ENCODE data around the gene PKP4.
"Not testable (repeated sequence)": the region's sequence is repeated elsewhere in the genome, so short reads cannot be mapped to it uniquely, and the experiment has no call there.

The PKP4 gene

DNA sequence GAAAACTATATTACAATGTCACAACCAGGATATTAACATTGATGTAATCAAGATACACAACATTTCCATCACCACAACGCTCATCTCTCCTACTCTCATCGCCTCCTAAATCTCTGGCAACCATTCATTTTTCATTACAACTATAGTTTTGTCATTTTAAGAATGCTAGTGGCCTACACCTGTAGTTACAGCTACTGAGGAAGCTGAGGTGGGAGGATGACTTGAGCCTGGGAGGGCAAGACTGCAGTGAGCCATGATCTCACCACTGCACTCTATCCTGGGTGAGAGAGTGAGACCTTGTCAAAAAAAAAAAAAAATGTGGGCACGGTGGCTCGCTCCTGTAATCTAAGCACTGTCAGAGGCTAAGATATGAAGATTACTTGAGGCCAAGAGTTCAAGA lies 10.5 kb downstream of the PKP4 start:
- no peak for DNase-seq

DNA sequence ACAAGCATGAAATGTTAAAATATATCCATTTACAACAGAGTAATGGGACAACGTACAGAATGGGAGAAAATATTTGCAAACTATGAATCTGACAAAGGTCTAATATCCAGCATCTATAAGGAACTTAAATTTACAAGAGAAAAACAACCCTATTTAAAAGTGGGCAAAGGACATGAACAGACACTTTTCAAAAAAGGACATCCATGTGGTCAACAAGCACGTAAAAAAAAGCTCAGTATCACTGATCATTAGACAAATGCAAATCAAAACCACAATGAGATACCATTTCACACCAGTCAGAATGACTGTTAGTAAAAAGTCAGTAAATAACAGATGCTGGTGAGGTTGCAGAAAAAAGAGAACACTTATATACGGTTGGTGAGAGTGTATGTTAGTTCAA lies 16.1 kb downstream of the PKP4 start:
- DNase-seq, result not testable (repeated sequence)

DNA sequence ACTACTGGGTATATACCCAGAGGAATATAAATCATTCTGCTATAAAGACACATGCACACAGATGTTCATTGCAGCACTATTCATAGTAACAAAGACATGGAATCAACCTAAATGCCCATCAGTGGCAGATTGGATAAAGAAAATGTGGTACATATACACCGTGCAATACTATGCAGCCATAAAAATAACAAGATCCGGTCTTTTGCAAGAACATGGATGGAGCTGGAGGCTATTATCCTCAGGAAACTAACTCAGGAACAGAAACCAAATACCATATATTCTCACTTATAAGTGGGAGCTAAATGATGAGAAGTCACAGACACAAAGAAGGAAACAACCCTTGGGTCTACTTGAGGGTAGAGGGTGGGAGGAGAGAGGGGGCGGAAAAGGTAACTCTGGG lies 16.5 kb downstream of the PKP4 start:
- not testable (repeated sequence) for DNase-seq

DNA sequence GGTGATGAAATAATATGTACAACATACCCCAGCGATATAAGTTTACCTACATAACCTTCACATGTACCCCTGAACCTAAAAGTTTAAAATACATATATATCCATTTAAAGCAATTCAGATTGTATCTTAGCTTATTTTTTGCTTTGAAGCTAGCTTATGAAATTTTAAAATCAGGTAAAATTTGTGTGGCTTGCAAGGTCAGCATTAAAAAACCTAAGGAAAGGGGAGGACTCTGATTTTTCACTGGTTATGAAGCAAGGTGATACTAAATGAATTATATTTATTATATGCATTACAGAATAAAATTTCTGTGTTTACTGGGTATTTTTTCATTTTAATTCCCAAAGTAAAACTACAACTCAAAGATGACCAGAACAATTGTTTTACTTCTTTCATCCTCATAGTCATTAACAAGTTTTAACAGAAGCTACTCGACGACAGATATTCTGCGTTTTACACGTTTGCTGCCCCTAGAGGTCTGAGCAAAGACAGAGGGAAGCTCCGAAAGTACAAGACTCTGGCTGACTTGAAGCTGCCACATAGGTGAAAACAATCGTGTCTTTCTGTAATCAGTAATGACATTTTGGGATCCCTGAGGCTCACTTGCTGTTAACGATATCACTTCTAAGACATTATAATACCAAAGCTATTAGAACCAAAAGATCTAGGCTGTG lies 17.1 kb downstream of the PKP4 start:
- no peak for DNase-seq

DNA sequence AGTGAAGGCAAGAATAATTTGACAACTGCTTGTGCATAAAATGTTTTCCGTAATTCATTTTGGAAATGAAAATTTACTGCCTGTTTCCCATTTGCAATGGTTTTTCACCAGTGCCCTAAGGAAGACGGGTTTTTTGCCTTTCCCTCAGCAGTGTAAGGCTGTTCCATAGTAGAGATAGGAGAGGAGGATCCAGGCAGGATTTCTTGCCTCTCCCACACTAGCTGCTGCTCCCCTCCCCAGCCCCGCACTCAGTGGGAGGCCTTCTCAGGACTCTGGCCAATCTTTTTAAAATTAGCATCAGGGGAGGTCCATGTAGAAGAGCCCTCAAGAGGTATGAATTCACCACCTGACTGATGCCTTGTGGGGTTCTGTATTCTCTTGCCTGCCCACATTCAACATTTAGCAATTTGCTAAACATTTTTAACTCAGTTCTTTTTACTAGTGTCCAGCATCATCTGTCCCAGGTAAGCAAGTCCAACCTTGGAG lies 17.8 kb downstream of the PKP4 start:
- DNase-seq, result not testable (repeated sequence)

DNA sequence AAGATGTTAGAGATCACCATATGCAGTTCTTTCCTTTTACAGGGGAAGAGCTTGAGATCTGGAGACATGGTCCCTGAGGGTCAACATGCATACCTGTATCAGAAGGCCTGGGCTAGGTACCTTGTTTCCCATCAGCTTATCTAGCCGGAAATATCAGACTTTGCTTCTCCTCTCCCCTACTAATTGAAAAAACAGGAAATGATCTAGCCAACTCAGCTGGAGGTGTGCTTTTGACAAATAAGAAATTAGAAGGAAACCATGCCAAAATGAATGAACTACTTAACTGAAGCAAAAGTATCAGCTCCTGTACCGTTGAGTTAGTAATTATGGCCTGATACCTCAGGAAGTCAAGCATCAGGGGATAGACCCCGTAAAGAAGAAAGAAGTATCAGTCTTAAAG lies 20.4 kb downstream of the PKP4 start:
- DNase-seq, result no peak

DNA sequence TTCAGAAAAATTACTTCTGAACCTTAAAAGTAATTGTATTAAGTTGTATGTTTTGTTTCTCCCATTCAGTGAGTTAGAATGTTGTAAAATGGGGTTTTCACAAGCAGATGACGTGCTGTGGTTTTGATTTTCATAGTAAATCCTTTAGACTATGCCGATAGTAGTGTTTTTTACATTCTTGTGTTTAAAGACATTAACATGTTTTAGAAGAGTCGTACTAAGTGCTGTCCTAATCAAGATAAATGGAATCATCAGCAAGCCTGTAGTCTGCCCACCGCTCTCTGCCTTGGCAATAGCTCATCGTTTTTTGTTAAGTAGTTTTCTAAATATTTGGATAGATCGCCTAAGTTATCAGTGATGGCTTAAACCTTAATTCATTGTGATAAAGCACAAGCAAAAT lies 21.5 kb downstream of the PKP4 start:
- no peak for DNase-seq

DNA sequence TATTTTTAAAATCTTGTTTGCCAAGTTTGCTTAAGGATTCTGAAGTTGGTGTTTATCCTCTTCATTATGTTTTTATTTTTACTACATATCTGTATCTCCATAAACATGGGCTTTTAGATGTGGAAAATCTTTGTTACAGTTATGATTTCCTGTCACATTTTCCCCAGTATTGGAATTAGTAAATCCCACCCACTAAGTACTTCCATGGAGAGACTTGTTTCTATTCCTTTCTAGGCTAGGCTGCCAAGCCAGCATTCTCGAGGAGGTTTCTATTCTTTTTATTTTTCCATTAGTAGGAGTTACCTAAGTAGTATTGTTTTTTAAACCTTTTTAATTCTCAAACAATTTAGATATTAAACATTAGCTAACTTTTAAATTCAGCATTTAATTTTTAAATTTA lies 22.1 kb downstream of the PKP4 start:
- DNase-seq, result no peak

DNA sequence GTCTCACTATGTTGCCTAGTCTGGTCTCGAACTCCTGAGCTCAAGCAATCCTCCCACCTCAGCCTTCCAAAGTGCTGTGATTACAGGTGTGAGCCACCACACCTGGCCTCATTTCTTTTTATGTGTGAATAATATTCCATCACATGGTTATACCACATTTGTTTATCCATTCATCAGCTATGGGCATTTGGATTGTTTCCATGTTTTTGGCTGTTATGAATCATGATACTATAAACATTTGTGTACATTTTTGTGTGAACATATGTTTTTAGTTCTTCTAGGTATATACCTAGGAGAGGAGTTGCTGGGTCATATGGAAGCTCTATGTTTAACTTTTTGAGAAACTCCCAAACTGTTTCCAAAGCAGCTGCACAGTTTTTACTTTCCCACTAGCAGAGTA lies 24.4 kb downstream of the PKP4 start:
- DNase-seq, result no peak

DNA sequence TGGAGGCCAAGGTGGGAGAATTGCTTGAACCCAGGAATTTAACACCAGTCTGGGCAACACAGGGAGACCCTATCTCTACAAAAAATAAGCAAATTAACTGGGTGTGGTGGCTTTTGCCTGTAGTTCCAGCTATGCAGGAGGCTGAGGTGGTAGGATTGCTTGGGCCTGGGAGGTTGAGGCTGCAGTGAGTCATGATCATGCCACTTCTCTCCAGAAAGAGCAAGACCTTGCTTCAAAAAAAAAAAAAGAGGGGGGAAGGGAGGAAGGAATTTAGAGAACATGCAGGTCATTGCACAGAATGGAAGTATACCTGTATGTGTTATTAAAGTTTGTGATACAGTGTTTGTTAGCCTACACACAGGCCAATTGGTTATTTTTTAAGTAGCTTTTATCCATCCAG lies 25.8 kb downstream of the PKP4 start:
- DNase-seq, result no peak

DNA sequence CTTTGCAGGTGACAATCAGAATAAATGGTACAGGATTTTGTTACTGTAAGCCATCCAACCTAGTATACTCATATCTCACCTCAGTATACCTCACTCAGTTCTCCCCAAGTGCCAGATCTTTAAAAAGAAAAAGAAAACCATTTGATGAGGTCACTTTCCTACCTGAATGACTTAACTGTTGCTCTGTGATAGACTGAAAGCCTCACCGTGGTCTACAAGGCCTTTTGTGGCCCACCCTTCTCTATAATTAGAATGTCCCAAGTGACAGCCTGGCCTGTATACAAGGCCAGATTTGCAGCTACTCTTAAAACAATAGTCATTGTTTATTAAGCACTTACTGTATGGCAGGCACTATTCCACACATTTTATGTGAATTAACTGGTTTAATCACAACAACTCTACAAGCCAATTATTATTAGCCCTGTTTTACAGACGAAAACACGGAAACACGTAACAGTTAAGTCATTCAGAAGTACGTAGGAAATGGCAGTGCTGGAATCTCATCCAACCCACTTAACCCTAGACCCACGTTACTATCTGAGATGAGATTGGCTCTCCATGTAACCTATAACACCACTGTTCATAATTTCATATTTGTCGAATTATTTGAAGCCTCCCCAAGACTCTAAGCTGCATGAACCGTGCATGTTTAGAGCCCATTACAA lies 28.3 kb downstream of the PKP4 start:
- no peak for DNase-seq

DNA sequence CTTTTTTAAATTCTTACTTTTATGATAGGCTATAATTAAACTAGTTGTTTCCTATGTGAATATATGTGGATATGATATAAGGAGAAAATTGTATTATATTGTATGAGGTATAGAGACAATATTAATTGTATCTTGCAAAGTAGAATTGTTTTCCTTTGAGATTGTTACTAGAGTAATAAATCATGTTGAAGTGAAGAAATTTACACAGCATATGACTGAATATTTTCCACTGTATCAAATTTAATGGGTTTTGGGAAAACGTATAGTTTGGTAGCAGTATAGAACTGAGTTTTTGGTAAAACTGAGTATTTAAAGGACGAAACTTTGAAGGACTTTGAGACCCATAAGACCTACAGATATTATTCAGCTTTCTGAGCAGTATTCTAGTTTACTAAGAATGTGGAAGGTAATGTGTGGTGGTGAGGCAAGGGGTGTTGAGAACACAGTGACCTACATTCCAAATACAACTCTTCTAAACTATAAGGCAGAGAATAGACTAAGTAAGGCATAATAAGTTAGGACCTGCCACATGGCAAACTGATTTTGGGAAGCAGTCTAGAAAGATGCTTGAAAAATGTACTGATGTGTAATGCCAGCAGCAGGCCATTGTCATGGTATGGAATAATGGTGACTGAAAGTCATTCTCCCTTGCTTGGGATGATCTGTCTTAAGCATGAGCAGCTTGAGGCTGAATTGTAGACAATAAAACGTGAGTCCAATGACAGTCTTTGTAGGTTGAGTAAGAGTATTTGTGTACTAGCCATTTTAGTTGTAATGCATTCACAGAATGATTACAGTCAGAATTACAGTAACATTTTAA lies 29.6 kb downstream of the PKP4 start:
- no peak for DNase-seq

DNA sequence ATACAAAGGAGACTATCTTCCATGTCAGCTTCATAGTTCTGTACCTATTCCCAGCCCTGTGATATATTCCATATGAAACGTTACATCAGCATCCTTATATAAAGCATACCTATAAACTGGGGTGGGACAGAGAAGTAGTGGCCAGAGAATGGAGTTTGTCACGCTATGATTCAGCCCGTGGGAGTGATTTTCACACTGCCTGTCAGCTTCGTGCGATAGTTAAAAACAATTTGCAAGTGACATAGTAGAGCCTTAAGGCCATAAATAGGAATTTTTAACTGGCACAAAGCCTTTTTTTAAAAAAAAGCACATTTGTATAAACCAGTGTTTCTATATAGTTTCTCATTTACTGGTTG lies 30.2 kb downstream of the PKP4 start:
- no peak for DNase-seq

DNA sequence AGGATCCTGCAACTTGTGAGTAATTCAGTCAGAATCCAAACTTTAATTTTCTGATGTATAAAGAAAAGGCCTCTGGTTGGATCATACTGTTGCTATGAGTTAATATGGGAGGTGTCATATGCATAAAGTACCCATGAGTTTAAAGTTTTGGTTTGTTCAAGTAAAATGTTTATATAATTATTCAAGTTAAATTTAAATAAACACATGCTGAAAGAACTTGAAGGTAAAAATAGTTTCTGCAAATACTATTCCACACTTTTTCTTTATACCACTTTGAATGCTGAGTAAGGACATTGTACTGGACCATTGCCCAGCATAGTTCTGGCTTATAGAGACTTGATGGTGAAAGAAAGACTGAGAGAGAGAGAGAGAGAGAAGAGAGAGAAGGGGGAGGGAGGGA lies 30.7 kb downstream of the PKP4 start:
- DNase-seq, result no peak

DNA sequence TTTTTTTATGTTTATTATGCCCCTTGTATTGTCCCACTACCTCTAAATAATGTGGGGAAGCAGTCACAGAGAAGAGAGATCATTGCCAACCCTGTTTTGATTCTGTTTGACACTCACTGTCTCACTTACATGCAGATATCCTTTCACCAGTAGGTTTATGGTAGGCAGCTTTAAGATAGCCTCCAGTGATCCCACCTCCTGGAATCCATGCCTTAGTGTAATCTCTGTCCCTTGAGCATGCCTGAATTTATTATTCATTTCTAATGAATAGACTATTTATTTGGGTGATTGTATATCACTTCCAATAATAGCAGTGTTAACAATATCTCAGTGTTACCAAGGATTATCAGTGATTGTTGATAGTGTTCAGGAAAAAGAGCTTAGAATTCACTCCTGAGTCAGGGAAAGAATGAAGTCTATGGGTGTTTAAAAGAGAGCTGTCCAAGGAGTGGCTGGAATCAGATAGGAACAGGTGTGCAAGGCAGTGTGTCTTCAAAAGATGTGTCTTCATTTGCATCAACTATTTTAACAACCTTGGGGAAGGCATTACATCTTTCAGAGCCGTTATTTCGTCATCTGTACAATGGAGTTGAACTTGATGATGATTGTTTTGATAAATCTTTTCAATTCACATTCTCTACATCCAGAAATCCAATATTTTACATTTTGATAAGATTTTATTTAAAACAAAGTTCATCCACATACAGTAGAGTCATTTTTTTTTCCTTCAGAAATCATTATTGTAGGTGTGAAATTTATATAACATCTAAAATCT lies 31.9 kb downstream of the PKP4 start:
- DNase-seq, result no peak

DNA sequence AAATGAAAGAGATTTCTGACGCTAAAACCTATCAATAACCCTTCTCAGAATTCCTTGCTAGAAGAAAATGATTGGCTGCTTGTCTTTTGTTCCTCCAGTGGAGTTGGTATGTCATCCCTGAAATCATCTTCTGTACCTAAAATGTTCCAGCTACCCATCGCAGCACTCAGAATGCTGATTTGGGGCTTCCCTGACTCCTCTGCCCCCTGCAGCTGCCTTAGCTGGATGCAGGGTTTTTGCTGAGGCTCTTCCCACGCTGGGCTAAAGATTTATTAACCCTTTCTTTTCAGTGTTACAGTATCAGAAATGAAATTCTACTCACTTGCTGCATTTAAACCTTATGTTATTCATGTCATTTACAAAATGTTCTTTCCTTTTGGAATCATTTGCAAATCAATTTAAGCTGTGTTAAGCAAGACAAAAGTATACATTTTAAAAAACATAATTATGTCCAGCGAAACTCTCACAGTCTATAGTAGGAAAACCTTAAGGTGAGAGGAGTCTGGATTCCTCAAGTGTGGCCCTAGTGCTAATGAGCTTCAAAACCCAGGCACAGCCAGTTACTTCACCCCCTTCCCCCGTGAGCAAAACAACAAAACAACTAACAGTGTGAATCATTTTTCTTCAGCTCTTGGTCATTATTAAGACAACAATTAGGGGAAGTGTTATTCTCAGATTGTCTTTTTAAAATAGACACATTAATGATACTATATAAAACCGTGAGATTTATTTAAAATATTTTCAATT lies 32.8 kb downstream of the PKP4 start:
- DNase-seq, result no peak

DNA sequence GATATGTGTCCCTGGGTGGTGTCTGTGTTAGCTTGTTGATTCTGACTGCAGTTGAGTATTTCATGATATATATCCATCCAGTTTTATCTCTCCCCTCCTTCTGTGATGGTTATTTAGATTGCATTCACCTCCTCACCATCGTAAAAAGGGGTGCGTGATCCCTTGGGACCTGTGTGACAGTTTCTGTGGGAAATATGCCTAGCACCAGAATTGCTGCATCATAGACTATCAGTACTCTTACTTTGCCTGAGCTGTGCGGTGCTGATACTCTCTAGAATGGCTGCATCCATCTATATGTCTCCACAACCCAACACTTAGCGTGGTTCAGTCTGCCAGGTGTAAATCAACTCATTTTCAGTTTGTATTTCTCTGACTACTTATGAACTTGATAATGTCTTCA lies 34.3 kb downstream of the PKP4 start:
- no peak for DNase-seq

DNA sequence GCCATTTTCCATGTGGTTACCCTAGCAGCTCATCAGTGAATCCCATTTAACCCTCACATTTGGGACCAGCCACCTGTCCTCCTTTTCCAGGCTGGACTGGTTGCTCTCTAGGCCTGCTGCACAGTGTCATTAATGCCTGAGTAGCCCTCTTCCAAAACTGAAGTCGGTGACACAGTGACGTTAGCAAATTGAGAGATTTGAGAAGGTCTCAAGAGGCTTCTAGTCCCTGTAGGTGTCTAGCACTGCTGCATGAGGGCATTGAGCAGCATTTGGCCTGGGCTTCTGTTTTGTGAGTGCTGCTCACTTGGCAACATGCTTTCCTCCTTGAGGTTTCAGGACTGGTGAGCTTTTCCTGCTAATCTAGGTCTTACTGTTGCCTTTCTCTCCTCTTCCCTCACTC lies 36.7 kb downstream of the PKP4 start:
- no peak for DNase-seq

DNA sequence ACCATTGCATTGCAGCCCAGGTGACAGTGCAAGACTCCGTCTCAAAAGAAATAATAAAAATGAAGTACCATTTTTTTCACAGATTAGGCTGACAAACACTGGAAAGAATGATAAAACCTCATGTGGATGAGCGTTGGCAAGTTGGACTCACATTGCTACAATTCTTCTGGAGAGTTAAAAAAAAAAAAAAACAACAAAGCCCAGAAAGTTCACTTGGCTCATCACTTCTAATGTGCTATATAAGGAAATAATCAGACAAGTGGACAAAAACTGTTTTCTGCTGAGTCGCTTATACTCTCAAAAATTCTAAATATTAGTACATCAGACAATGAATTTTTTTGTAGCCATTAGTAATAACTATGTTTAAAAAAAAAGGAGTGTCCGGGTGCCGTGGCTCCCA lies 38.4 kb downstream of the PKP4 start:
- no peak for DNase-seq

DNA sequence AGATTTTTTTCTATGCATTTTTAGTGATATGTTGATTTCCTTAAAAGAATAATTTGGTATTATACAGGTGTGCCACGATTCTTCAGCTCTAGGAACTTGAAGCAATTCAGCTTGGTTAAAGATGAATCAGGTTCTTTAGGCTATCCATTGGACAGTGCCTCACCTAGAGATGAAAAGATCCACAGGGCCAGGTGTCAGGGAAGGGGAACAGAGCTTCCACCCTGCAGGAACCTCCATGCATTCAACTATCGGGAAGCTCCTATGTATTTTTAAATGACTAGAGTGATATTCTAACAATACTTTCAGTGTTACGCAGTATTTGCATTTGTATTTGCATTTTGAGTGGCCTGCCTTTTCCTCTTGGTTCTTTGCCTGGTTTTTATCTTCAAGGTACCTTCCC lies 40.2 kb downstream of the PKP4 start:
- no peak for DNase-seq

DNA sequence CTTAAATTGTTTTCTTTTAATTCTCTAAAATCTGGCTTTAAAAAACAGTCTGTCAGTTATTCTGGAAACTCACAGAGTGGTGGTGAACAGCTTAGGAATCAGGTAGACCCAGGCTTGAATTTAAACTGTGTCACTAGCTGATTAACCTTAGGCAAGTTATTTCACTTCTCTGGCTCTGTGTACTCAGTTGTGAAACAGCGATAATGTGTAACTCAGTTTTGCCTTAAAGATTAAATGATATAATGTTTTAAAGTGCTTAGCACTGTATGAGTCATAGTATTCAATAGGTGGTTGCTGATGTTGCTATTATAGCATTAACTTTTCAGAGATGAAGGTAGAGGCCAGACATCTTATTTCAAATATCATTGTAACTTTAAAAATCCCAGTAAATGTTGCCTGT lies 40.7 kb downstream of the PKP4 start:
- no peak for DNase-seq

DNA sequence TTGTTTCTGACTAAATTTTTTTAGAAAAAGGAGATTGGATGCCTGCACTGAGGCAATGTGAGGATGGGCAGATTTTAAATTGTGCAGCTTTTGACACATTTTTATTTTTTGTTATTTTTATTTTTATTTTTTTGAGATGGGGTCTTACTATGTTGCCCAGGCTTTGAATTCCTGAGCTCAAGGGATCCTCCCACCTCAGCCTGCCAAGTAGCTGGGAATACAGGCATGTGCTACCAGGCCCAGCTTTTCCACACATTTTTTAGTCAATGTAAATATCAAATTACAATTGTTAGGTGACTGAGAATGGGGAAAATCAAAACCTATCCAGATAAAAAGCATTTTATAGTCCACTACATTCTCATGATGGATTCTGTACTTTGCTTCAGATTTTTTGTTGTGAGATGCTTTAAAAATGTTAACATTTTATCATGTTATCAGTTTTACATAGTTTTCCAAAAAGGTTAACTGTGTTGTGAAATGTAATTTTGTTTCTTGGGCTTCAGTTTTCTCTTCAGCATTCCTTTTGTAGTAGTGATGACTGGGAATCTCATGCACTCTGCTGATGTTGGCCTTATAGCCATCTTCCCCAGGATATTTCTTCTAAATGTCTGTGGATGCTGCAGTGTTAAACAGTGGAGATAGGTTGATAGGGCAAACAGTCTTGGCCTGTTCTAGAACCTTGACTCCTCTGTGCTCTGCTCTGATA lies 41.4 kb downstream of the PKP4 start:
- no peak for DNase-seq

Data from NCI-H748 treated with DMSO at 0.1 percent for 48 hours (cell line).